IMR-90 (cell line): ENCODE data around the gene BMP3.

Experiments used
- CEBPB ChIP-seq: IDR thresholded peaks from 2 replicates; pipeline ENCODE4 v1.6.1; 2012; ENCODE audit warnings: low read depth, low read length, improper control_type of control experiment
- CHD1 ChIP-seq: IDR thresholded peaks from 2 replicates; pipeline ENCODE4 v1.6.1; 2012; ENCODE audit warnings: low read depth, low read length, improper control_type of control experiment
- CTCF ChIP-seq: conservative IDR thresholded peaks from 2 replicates; pipeline ENCODE4 v1.5.1; 2012; ENCODE audit warnings: mild to moderate bottlenecking, low read depth, low read length, improper control_type of control experiment
- ELK1 ChIP-seq: fragments of 150-350 bp; IDR thresholded peaks from 2 replicates; pipeline ENCODE4 v1.6.1; 2016; ENCODE audit warnings: low read depth, mild to moderate bottlenecking, low read length, moderate library complexity, borderline replicate concordance
- MAFK ChIP-seq: IDR thresholded peaks from 2 replicates; pipeline ENCODE4 v1.6.1; 2012; ENCODE audit warnings: low read depth, low read length, improper control_type of control experiment
- MXI1 ChIP-seq: IDR thresholded peaks from 2 replicates; pipeline ENCODE4 v1.6.1; 2012; ENCODE audit warnings: low read depth, mild to moderate bottlenecking, low read length, moderate library complexity, borderline replicate concordance
- POLR2A ChIP-seq: IDR thresholded peaks from 2 replicates; pipeline ENCODE4 v1.6.1; 2012; ENCODE audit warnings: mild to moderate bottlenecking, low read depth, low read length
- RAD21 ChIP-seq: IDR thresholded peaks from 2 replicates; pipeline ENCODE4 v1.6.1; 2012; ENCODE audit warnings: low read length, improper control_type of control experiment
- SMC3 ChIP-seq: fragments of 150-350 bp; IDR thresholded peaks from 2 replicates; pipeline ENCODE4 v1.6.1; 2016; ENCODE audit warnings: low read depth, mild to moderate bottlenecking, antibody characterized with exemption, low read length, moderate library complexity
- USF2 ChIP-seq: fragments of 150-350 bp; IDR thresholded peaks from 2 replicates; pipeline ENCODE4 v1.6.1; 2017; ENCODE audit warnings: mild to moderate bottlenecking, antibody characterized with exemption, low read length, low read depth

- TF ChIP-seq POLR2A (no peak), SMC3 (no peak), RAD21 (no peak), CTCF (no peak), CHD1 (no peak), CEBPB (no peak), USF2 (no peak), ELK1 (no peak), MAFK (no peak), MXI1 (no peak)
These were observed 1.5 kb downstream of the BMP3 start for GRCh38 chr4:81031796-81032551.
